Mesenchymal stem cell (in vitro differentiated cells and primary cell): Measurements from ENCODE around the gene FSTL4.
A peak's percentile ranks its signal among the peaks of the same experiment; 100 is the strongest.

Experiments used
- DNase-seq: peaks from one replicate; pipeline ENCODE4 v3.0.0-alpha.2; 2013
- H2AFZ ChIP-seq: one replicate; pipeline ENCODE4 v1.6.1; 2013; ENCODE audit warnings: low read depth, mild to moderate bottlenecking, control low read depth, inconsistent platforms, low read length, moderate library complexity
- H2AK5ac ChIP-seq: 2 replicates; pipeline ENCODE4 v1.6.1; 2013; ENCODE audit warnings: low read length, moderate library complexity, mild to moderate bottlenecking, inconsistent platforms; ENCODE audit not compliant: severe bottlenecking
- H2BK120ac ChIP-seq: one replicate; pipeline ENCODE4 v1.6.1; 2013; ENCODE audit warnings: low read depth, mild to moderate bottlenecking, inconsistent platforms, low read length, moderate library complexity
- H2BK12ac ChIP-seq, 2 experiments: one replicate each; pipeline ENCODE4 v1.6.1; 2013; ENCODE audit warnings: inconsistent platforms in 2 of 2, low read length in 2 of 2, mild to moderate bottlenecking in 2 of 2, moderate library complexity in 2 of 2, control low read depth in 1 of 2
- H2BK15ac ChIP-seq: one replicate; pipeline ENCODE4 v1.6.1; 2013; ENCODE audit warnings: mild to moderate bottlenecking, low read depth, inconsistent platforms; ENCODE audit not compliant: poor library complexity, severe bottlenecking
- H2BK5ac ChIP-seq: 2 replicates; pipeline ENCODE4 v1.6.1; 2013; ENCODE audit warnings: low read depth, mild to moderate bottlenecking, low read length, control low read depth, inconsistent platforms; ENCODE audit not compliant: poor library complexity, severe bottlenecking
- H3K14ac ChIP-seq, 2 experiments: one replicate each; pipeline ENCODE4 v1.6.1; 2013; ENCODE audit warnings: inconsistent platforms in 2 of 2, low read length in 2 of 2, control low read depth in 1 of 2, mild to moderate bottlenecking in 1 of 2, moderate library complexity in 1 of 2
- H3K18ac ChIP-seq, 2 experiments: one replicate each; pipeline ENCODE4 v1.6.1; 2013; ENCODE audit warnings: inconsistent platforms in 2 of 2, low read length in 2 of 2, control low read depth in 1 of 2, low read depth in 1 of 2, mild to moderate bottlenecking in 1 of 2
- H3K23ac ChIP-seq, 2 experiments: one replicate each; pipeline ENCODE4 v1.6.1; 2013; ENCODE audit warnings: inconsistent platforms in 2 of 2, low read length in 2 of 2, mild to moderate bottlenecking in 2 of 2, moderate library complexity in 2 of 2, control low read depth in 1 of 2
- H3K27ac ChIP-seq: 2 replicates; pipeline ENCODE4 v1.5.1; 2013; ENCODE audit warnings: mild to moderate bottlenecking, moderate library complexity, low read length, control low read depth, inconsistent platforms; ENCODE audit not compliant: poor library complexity, severe bottlenecking
- H3K27me3 ChIP-seq, 2 experiments: 2 replicates each; pipeline versions ENCODE4 v1.6.1 to v1.7.0; 2013; ENCODE audit warnings: low read length in 2 of 2, mild to moderate bottlenecking in 2 of 2, moderate library complexity in 2 of 2, control low read depth in 1 of 2, inconsistent platforms in 1 of 2; ENCODE audit not compliant: control insufficient read depth in 1 of 2, insufficient read depth in 1 of 2
- H3K36me3 ChIP-seq, 2 experiments: 2 replicates each; pipeline versions ENCODE4 v1.6.1 to v1.7.0; 2013; ENCODE audit warnings: low read length in 2 of 2, control low read depth in 1 of 2, inconsistent platforms in 1 of 2, low read depth in 1 of 2, mild to moderate bottlenecking in 1 of 2; ENCODE audit not compliant: insufficient read depth in 2 of 2, control insufficient read depth in 1 of 2
- H3K4ac ChIP-seq, 2 experiments: one replicate each; pipeline ENCODE4 v1.6.1; 2013; ENCODE audit warnings: inconsistent platforms in 2 of 2, low read length in 2 of 2, mild to moderate bottlenecking in 2 of 2, moderate library complexity in 2 of 2, control low read depth in 1 of 2, low read depth in 1 of 2
- H3K4me1 ChIP-seq: 2 replicates; pipeline ENCODE4 v1.6.1; 2013; ENCODE audit warnings: low read depth, low read length, control low read depth; ENCODE audit not compliant: control insufficient read depth, insufficient read depth
- H3K4me2 ChIP-seq: 2 replicates; pipeline ENCODE4 v1.6.1; 2013; ENCODE audit warnings: low read length, mild to moderate bottlenecking, inconsistent platforms; ENCODE audit not compliant: poor library complexity, severe bottlenecking
- H3K4me3 ChIP-seq, 2 experiments: 2 replicates each; pipeline versions ENCODE4 v1.5.1 to v1.7.0; 2013; ENCODE audit warnings: low read length in 2 of 2, mild to moderate bottlenecking in 2 of 2, control low read depth in 1 of 2, low read depth in 1 of 2; ENCODE audit not compliant: insufficient read depth in 1 of 2
- H3K79me1 ChIP-seq: replicated peaks from 2 replicates; pipeline ENCODE4 v1.6.1; 2013; ENCODE audit warnings: mild to moderate bottlenecking, control low read depth, low read length, inconsistent platforms; ENCODE audit not compliant: poor library complexity, severe bottlenecking
- H3K9ac ChIP-seq: 2 replicates; pipeline ENCODE4 v1.7.0; 2013; ENCODE audit warnings: mild to moderate bottlenecking, low read length, moderate library complexity
- H3K9me3 ChIP-seq: 2 replicates; pipeline ENCODE4 v1.7.0; 2013; ENCODE audit warnings: mild to moderate bottlenecking, low read length; ENCODE audit not compliant: control insufficient read depth
- H4K8ac ChIP-seq: one replicate; pipeline ENCODE4 v1.6.1; 2013; ENCODE audit warnings: inconsistent platforms, mild to moderate bottlenecking, low read length, moderate library complexity
- H4K91ac ChIP-seq: one replicate; pipeline ENCODE4 v1.6.1; 2013; ENCODE audit warnings: mild to moderate bottlenecking, low read length, inconsistent platforms
- WGBS: methylation state at CpG from one replicate; pipeline ENCODE4 v1.1.7; 2013; ENCODE audit warnings: mixed read lengths; 5-methylcytosine and 5-hydroxymethylcytosine counted together

FSTL4 gene

DNA sequence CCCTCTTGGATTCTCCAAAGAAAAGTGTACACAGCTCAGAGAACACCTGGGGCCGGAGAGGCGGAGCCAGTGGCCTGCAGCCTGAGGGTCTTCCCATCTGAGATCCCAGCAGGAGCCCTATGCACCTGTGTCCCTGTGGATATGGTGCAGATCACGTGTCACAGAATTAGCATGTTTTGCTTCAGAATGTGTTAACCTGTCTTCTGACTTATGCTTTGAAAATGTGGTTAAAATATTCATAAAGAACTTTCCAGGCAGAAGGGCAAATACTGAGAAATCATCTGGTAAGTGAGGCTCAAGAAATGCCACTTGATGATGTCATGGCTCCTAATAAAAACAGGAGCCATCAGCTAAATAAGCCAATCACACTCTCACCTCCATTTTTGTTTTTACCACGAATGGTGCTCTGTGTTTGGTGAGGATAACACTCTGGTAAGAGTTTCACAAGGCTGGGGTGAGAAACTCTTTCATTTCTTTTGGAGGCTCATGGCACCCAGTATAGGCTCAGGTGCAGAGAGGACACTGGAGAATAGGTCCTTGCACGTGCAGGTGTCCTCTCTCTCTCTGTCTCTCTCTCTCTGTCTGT, 279.8 kb downstream of the FSTL4 start:
- H3K18ac ChIP-seq = no peak overlapping the region
- no peaks in the 10 kb centered on the region for H3K36me3 ChIP-seq
- H3K23ac ChIP-seq = no peak overlapping the region
- H3K4me2 ChIP-seq = no peak overlapping the region
- WGBS = 68% methylated on average over 4 of the region's 5 CpGs
- no peak overlapping the region for H3K9ac ChIP-seq
- H3K79me1 ChIP-seq = no peaks in the 10 kb centered on the region
- H4K8ac ChIP-seq = no peak overlapping the region
- no peak overlapping the region for H2AK5ac ChIP-seq
- no peaks in the 10 kb centered on the region for H3K9me3 ChIP-seq
- no peak overlapping the region for H2BK5ac ChIP-seq
- H2BK15ac ChIP-seq = no peak overlapping the region
- H2BK120ac ChIP-seq = no peak overlapping the region
- peaks cover 31 to 89% of the 10 kb centered on the region in 2 experiments for H3K27me3 ChIP-seq
- no peak overlapping the region for H3K4ac ChIP-seq
- no peak overlapping the region for H4K91ac ChIP-seq
- DNase-seq = no peak
- no peak overlapping the region for H3K27ac ChIP-seq
- no peak overlapping the region for H3K14ac ChIP-seq
- no peaks in the 10 kb centered on the region for H3K4me1 ChIP-seq
- no peak overlapping the region for H2AFZ ChIP-seq
- no peak overlapping the region for H2BK12ac ChIP-seq
- H3K4me3 ChIP-seq = no peak overlapping the region

DNA sequence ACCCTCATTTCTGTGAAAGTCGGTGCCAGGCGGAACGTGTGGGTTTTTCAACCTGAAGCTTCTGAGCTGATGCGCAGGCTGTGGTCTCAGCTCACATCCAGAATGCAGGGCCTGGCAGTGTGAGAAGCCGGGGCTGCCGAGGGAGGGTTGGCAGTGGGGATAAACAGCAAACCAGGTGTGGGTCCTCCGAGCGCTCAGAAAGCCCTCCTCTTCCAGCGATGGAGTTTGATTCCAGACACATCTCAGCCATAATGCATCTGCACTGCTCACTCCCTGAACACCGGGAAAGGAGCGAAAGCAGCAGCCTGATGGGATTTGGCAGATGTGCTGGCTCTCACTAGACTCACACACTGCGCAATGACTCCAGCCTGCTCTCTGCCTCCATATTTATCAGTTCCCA, 280.4 kb downstream of the FSTL4 start:
- Histone ChIP-seq H2AK5ac (no peak overlapping the region), H4K8ac (no peak overlapping the region)

DNA sequence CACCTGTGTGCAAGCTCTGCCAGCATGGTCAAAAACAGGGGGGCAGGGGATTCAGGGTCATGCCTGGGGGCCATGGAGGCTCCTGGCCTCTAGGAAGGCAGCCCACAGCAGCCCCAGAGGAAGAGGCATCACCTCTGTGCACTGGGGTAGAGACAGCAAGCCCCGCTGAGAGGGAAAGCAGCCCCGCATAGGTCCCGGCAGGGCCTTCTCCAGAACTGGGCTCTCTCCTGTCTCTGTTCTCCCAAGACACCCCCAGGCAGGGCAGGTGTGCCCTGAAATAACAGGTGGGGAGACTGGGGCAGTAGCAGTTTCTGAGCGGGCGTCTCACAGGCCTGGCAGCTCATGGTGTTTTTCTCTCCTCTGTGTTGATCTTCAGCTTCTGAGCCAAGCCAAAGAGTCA, 281.4 kb downstream of the FSTL4 start:
- Histone ChIP-seq H3K14ac (no peak overlapping the region), H2BK5ac (no peak overlapping the region), H2BK15ac (no peak overlapping the region), H3K9me3 (no peaks in the 10 kb centered on the region), H3K79me1 (no peaks in the 10 kb centered on the region), H2AFZ (no peak overlapping the region), H3K4me2 (no peak overlapping the region), H3K27ac (no peak overlapping the region), H3K36me3 (no peaks in the 10 kb centered on the region), H3K4me1 (no peaks in the 10 kb centered on the region), H2AK5ac (no peak overlapping the region), H3K4me3 (no peak overlapping the region), H3K18ac (no peak overlapping the region), H3K27me3 (peaks cover 39 to 88% of the 10 kb centered on the region in 2 experiments), H2BK12ac (no peak overlapping the region), H3K9ac (no peak overlapping the region), H4K8ac (no peak overlapping the region), H3K23ac (no peak overlapping the region), H2BK120ac (no peak overlapping the region), H3K4ac (no peak overlapping the region), H4K91ac (no peak overlapping the region)
- no peak for DNase-seq
- WGBS = 81% methylated on average over 5 of the region's 5 CpGs

More for the DNA sequence above, 280.4 kb downstream of the FSTL4 start:
- Histone ChIP-seq H3K36me3 (no peaks in the 10 kb centered on the region), H3K9ac (no peak overlapping the region), H3K4me2 (no peak overlapping the region), H3K79me1 (no peaks in the 10 kb centered on the region), H3K4me1 (no peaks in the 10 kb centered on the region), H3K9me3 (no peaks in the 10 kb centered on the region), H2AFZ (no peak overlapping the region), H2BK5ac (no peak overlapping the region), H3K23ac (no peak overlapping the region), H3K27me3 (peaks cover 32 to 89% of the 10 kb centered on the region in 2 experiments), H3K18ac (no peak overlapping the region), H3K4ac (no peak overlapping the region), H3K4me3 (no peak overlapping the region), H4K91ac (no peak overlapping the region), H3K27ac (no peak overlapping the region), H2BK15ac (no peak overlapping the region), H2BK120ac (no peak overlapping the region), H2BK12ac (no peak overlapping the region), H3K14ac (no peak overlapping the region)
- 87% methylated on average over 12 of the region's 12 CpGs for WGBS
- DNase-seq = no peak

DNA sequence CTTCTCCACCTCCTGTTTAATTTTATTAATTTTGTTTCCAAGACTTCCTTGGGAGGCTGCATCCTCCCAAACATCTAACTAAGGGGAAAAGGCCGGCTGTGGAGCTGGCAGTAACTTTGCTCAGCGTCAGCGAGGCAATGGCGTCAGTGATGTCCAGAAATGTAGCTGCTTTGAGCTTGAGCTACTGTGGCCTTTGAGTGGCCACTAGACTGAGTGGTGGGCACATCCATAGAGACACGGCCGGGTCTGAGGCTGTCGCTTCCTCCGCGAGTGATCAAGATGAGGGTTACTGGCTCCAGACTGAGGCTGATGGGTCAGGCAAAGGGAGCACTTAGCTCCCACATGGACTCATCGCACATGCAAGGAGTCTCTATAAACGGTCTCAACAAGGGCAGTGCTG, 283.5 kb downstream of the FSTL4 start:
- Histone ChIP-seq H3K4ac (no peak overlapping the region), H2BK15ac (no peak overlapping the region), H3K27me3 (peaks cover 50 to 87% of the 10 kb centered on the region in 2 experiments), H4K91ac (no peak overlapping the region), H3K18ac (no peak overlapping the region), H3K79me1 (no peaks in the 10 kb centered on the region), H3K14ac (no peak overlapping the region), H2BK12ac (no peak overlapping the region), H3K4me3 (no peak overlapping the region), H3K36me3 (no peaks in the 10 kb centered on the region), H2AK5ac (no peak overlapping the region), H3K4me2 (no peak overlapping the region), H3K4me1 (no peaks in the 10 kb centered on the region), H2AFZ (no peak overlapping the region), H2BK120ac (no peak overlapping the region), H3K27ac (no peak overlapping the region), H3K9me3 (no peaks in the 10 kb centered on the region), H2BK5ac (no peak overlapping the region), H3K23ac (peak overlapping the region in 1 of 2 experiments; percentile 46), H3K9ac (no peak overlapping the region), H4K8ac (no peak overlapping the region)
- WGBS = 86% methylated on average over 11 of the region's 11 CpGs
- no peak for DNase-seq
